ENCODE data around the gene KRT9.

DNA sequence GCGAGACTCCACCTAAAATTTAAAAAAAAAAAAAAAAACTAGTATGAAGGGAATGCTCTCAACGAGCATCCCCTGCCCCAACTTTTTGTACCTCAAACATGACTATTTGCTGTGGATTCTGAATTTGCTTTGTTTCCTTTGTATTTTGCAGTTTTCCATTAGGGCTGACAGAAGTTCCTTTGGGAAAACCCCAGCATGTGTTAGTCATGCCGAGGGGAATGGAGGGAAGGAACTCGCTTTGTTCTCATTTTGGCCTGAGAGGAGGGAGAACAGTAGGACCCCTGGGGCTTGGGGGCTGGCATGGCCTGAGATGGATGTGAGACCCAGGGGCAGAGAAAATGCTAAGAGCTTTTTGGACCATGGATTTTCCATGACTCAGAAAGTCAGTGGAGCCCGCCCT, 20.5 kb downstream of the KRT9 start:
- no peak for TF ChIP-seq POLR2A (IDR thresholded peaks at IDR 0.05)
- TF ChIP-seq, protein P1, sequence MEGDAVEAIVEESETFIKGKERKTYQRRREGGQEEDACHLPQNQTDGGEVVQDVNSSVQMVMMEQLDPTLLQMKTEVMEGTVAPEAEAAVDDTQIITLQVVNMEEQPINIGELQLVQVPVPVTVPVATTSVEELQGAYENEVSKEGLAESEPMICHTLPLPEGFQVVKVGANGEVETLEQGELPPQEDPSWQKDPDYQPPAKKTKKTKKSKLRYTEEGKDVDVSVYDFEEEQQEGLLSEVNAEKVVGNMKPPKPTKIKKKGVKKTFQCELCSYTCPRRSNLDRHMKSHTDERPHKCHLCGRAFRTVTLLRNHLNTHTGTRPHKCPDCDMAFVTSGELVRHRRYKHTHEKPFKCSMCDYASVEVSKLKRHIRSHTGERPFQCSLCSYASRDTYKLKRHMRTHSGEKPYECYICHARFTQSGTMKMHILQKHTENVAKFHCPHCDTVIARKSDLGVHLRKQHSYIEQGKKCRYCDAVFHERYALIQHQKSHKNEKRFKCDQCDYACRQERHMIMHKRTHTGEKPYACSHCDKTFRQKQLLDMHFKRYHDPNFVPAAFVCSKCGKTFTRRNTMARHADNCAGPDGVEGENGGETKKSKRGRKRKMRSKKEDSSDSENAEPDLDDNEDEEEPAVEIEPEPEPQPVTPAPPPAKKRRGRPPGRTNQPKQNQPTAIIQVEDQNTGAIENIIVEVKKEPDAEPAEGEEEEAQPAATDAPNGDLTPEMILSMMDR (IDR thresholded peaks at IDR 0.05) = no peak
- no peak for TF ChIP-seq POLR2AphosphoS5 (IDR thresholded peaks at IDR 0.05)

All from transverse colon (tissue), 4 donors.